Activated CD4-positive, alpha-beta memory T cell treated with anti-CD3 and anti-CD28 coated beads for 36 hours (primary cell): ENCODE results near the gene GFI1B. TPM values are rescaled to one million over a fixed set of nuclear protein-coding genes. Genes with fewer than 3 reads are reported as not detected.

Source experiments
- CTCF ChIA-PET: fragments of 350-600 bp; sonication (Branson Sonifier 250); formaldehyde crosslinking; loops from one replicate; lab custom pipeline; 2021; ENCODE audit warnings: antibody characterized with exemption, inconsistent platforms; lab: Charles Lee
- POLR2A ChIA-PET: fragments of 350-600 bp; sonication (Branson Sonifier 250); formaldehyde crosslinking; loops from one replicate; lab custom pipeline; 2021; ENCODE audit warnings: antibody characterized with exemption; lab: Charles Lee
- DNase-seq: peaks from one replicate; pipeline ENCODE4 v3.0.0-alpha.2; 2020
- H3K27ac Mint-ChIP-seq: one replicate; pipeline ENCODE4 v1.8.0; 2021; ENCODE audit warnings: mixed read lengths
- H3K27me3 Mint-ChIP-seq: one replicate; pipeline ENCODE4 v1.8.0; 2021; ENCODE audit warnings: mixed read lengths
- H3K36me3 Mint-ChIP-seq: one replicate; pipeline ENCODE4 v1.8.0; 2021; ENCODE audit warnings: mixed read lengths
- H3K4me1 Mint-ChIP-seq: one replicate; pipeline ENCODE4 v1.8.0; 2021; ENCODE audit warnings: low read depth, mixed read lengths
- H3K4me3 Mint-ChIP-seq: one replicate; pipeline ENCODE4 v1.8.0; 2021; ENCODE audit warnings: mild to moderate bottlenecking, mixed read lengths
- H3K9me3 Mint-ChIP-seq: one replicate; pipeline ENCODE4 v1.8.0; 2021; ENCODE audit warnings: mixed read lengths
- intact Hi-C: fragments of 100-400 bp; cut with micrococcal nuclease; formaldehyde crosslinking; loops from one replicate; pipeline ENCODE4 v1.15.1; 2023
- total RNA-seq, 2 experiments: library from RNA; stranded (reverse); gene quantifications; one replicate each; pipeline ENCODE4 v1.2.3, GENCODE V29; 2021

Gene GFI1B
- total RNA-seq = not detected

- Mint-ChIP-seq H3K4me3 (no peak within 1 kb of the TSS), H3K9me3 (no peaks in the 10 kb centered on the region), H3K4me1 (peaks cover 4% of the 10 kb centered on the region), H3K27me3 (peaks cover 32% of the 10 kb centered on the region), H3K36me3 (no peaks in the 10 kb centered on the region), H3K27ac (no peak within 1 kb of the TSS)
- DNase-seq = no peak
- CTCF ChIA-PET = interaction anchor here (0.7 to 1.6 kb wide), 6 partner anchors 20 to 168 kb away, joined by 3 read pairs; no protein-coding TSS in a partner anchor
- intact Hi-C loops = no loop called here
- POLR2A ChIA-PET = no interaction called here
Measured at GRCh38 chr9:132978451-132979131, at the start of gene GFI1B. GFI1B (plus strand) TSS chr9:132978694; CDS start chr9:132986679, 7,985 bp downstream.

- Mint-ChIP-seq H3K36me3 (peaks cover 23% of the 10 kb centered on the region), H3K27me3 (no peaks in the 10 kb centered on the region), H3K4me1 (no peaks in the 10 kb centered on the region), H3K4me3 (no peak overlapping the region), H3K27ac (no peak overlapping the region), H3K9me3 (no peaks in the 10 kb centered on the region)
- intact Hi-C loops = no loop called here
- CTCF ChIA-PET = interaction anchor here (0.9 kb wide), 1 partner anchor 91 kb away, joined by 3 read pairs; no protein-coding TSS in a partner anchor
- POLR2A ChIA-PET = interaction anchor here (0.6 kb wide), 1 partner anchor 8 kb away, joined by 3 read pairs; no protein-coding TSS in a partner anchor
- DNase-seq = no peak
Measured at GRCh38 chr9:132931178-132931735, 47.2 kb upstream of the GFI1B start.

- intact Hi-C loops = no loop called here
- no peaks in the 10 kb centered on the region for H3K9me3 Mint-ChIP-seq
- no peaks in the 10 kb centered on the region for H3K4me1 Mint-ChIP-seq
- no peak overlapping the region for H3K4me3 Mint-ChIP-seq
- no peak for DNase-seq
- no peaks in the 10 kb centered on the region for H3K27me3 Mint-ChIP-seq
- peaks cover 11% of the 10 kb centered on the region for H3K36me3 Mint-ChIP-seq
- H3K27ac Mint-ChIP-seq = no peak overlapping the region
- ChIA-PET POLR2A (no interaction called here), CTCF (interaction anchor here (1.5 to 1.6 kb wide), 2 partner anchors 8 to 33 kb away, joined by 4 to 10 read pairs; no protein-coding TSS in a partner anchor)
Measured at GRCh38 chr9:132935026-132935425, 43.5 kb upstream of the GFI1B start.

- CTCF ChIA-PET = no interaction called here
- Mint-ChIP-seq H3K4me3 (no peak overlapping the region), H3K27ac (no peak overlapping the region), H3K9me3 (no peaks in the 10 kb centered on the region), H3K27me3 (no peaks in the 10 kb centered on the region), H3K4me1 (peaks cover 7% of the 10 kb centered on the region), H3K36me3 (peaks cover 5% of the 10 kb centered on the region)
- POLR2A ChIA-PET = no interaction called here
- no peak for DNase-seq
- intact Hi-C loops = no loop called here
Measured at GRCh38 chr9:132937463-132937901, 41.0 kb upstream of the GFI1B start.

GRCh38 chr9:132939169-132939568 is 39.3 kb upstream of the GFI1B start:
- H3K4me1 Mint-ChIP-seq = peaks cover 21% of the 10 kb centered on the region
- intact Hi-C loops = no loop called here
- no peak overlapping the region for H3K27ac Mint-ChIP-seq
- H3K4me3 Mint-ChIP-seq = no peak overlapping the region
- DNase-seq = no peak
- no peaks in the 10 kb centered on the region for H3K9me3 Mint-ChIP-seq
- ChIA-PET POLR2A (no interaction called here), CTCF (no interaction called here)
- H3K27me3 Mint-ChIP-seq = no peaks in the 10 kb centered on the region
- H3K36me3 Mint-ChIP-seq = peaks cover 1% of the 10 kb centered on the region

DNA sequence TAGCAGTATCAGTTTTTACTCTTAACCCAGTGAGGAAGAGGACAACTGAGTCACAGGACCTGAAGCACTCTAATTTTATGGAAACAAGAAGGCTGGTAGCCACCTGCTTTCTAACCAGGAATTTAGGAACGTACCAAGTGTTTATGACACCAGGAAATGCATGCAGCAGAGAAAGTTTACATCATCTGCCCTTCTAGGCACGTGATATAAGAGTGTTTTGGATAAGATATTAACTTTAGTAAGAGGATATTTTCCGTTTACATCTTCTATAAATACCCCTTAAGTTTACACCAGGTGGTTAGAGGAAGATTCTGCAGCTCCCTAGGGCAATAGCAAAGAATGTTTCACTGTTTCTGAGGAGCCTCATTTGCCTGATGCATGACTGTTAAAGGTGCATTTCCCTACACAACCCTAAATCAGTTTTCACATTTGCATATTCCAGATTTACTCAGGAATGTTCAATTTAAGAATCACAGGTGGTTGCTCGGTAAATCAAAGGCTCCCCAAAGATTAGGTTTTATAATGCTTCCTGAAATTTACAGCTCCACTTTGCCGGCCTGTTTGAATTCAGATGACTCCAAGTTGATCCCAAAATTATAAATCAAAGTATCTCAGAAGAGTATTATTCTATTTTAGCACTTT is 35.8 kb upstream of the GFI1B start:
- POLR2A ChIA-PET = no interaction called here
- H3K9me3 Mint-ChIP-seq = no peaks in the 10 kb centered on the region
- DNase-seq = no peak
- H3K27me3 Mint-ChIP-seq = no peaks in the 10 kb centered on the region
- CTCF ChIA-PET = interaction anchor here (0.7 to 1.1 kb wide), 2 partner anchors 8 to 75 kb away, joined by 4 read pairs; no protein-coding TSS in a partner anchor
- intact Hi-C loops = loop anchor here (10.0 kb wide), 2 partner anchors 202 to 538 kb away; partner anchors contain the start of gene TTF1
- no peak overlapping the region for H3K4me3 Mint-ChIP-seq
- H3K36me3 Mint-ChIP-seq = no peaks in the 10 kb centered on the region
- no peak overlapping the region for H3K27ac Mint-ChIP-seq
- peaks cover 26% of the 10 kb centered on the region for H3K4me1 Mint-ChIP-seq

GRCh38 chr9:132943651-132944293 is 34.7 kb upstream of the GFI1B start:
- Mint-ChIP-seq H3K27ac (peak overlapping the region; percentile 42), H3K4me1 (peaks cover 26% of the 10 kb centered on the region), H3K36me3 (no peaks in the 10 kb centered on the region), H3K4me3 (peak overlapping the region; percentile 84), H3K27me3 (no peaks in the 10 kb centered on the region), H3K9me3 (no peaks in the 10 kb centered on the region)
- no peak for DNase-seq
- intact Hi-C loops = loop anchor here (1.0 to 10.0 kb wide), 5 partner anchors 65 to 539 kb away; partner anchors contain the start of genes AK8, GTF3C5, SPACA9 and TTF1
- ChIA-PET POLR2A (interaction anchor here (0.5 to 0.9 kb wide), 2 partner anchors 95 to 1121 kb away, joined by 3 read pairs; no protein-coding TSS in a partner anchor), CTCF (interaction anchor here (1.1 to 2.2 kb wide), 4 partner anchors 9 to 78 kb away, joined by 3 to 6 read pairs (median 4); no protein-coding TSS in a partner anchor)

DNA sequence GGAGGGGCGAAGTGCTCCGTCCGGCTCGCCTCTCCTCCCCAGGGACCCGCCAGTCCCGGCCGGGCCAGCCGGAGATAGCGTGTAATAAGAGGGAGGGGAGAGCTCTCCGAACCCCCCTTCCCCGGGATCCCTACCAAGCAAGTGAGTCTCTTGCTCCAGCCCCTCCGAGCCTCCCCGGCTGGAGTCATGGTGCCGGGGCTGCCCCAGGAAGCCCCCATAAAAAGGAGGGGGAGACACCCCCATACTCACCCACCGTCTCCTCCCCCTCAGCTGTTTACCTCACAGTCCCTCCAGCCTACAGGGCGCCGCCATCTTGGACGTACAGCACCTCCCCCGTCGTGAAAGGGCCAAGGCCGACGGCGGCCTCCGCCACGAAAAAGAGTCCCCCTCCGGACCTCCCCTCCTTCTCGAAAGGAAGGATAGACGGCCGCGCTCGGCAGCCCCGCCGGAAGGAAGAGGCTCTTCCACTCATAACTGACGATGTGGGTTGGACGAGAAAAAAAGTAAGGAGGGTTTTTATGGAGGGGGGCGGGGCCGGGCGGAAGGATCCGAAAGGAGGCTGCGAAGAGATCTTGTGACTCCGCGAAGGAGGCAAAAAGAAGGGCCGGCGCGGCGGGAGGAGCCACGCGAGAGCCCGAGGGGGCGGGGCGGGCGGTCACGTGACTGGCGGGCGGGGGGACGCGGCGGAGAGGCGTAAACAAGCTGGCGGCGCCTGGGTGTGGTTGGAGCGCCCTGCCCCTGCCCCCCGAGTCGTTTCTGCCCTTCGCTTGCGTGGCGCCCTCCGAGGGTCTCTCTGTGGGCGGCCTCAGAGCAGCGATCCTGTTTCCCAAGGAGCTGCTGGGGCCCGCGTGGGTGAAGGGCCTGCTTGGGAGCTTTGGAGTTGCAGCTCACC is 34.0 kb upstream of the GFI1B start, which contains the start of gene TSC1:
TSS of gene TSC1 (minus strand) at position 323 of the 892 bp plus-strand sequence. CDS start 15,744 bp downstream, outside the sequence.
- DNase-seq = peak; percentile 98
- H3K36me3 Mint-ChIP-seq = no peaks in the 10 kb centered on the region

DNA sequence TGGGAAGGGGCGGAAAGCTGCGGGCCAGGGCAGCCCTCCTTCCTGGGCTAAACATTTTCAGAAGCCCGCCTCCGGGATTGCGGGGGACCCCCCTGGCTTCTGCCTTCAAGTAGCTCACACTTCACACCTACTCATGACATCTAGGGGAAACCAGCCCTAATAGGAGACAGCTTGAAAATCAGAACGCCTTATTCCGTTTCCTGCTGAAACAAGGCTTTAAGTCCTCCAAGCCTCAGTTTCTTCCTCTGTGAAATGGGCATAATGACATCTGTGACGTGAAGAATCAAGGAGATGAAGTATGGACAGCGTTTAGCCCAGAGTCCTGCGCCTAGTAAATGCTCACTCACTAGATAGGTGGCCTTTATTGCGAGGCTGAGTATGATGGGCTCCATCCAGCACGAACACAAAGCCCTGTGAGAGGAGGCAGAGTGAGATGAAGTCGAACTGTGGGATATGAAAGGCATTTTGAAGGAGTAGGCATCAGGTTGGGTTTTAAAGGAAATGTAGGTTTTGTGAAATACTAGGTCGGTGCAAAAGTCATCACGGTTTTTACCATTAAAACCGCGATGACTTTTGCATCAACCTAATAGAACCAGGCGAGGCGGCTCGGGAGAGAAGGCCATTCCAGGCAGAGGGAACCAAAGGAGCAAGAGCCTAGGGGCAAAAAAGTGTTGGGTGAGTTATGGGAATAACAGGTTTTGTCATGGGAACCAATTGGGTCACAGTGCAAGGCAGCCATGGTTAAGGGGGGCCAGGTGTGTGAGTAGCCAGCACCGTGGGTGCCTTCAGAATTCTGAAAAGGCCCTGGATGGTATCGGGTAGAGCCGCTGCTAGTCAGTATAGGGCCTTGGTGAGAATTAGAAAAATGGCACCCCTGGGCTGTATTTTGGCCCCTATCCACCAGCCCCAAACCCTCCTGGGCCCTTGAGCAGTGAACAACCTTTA is 33.0 kb upstream of the GFI1B start:
- Mint-ChIP-seq H3K9me3 (no peaks in the 10 kb centered on the region), H3K27ac (peak overlapping the region; percentile 95), H3K4me1 (peaks cover 26% of the 10 kb centered on the region), H3K27me3 (no peaks in the 10 kb centered on the region), H3K36me3 (no peaks in the 10 kb centered on the region), H3K4me3 (peak overlapping the region; percentile 84)
- intact Hi-C loops = loop anchor here (2.0 to 10.0 kb wide), 4 partner anchors 67 to 541 kb away; partner anchors contain the start of genes AK8, GTF3C5, SPACA9 and TTF1
- ChIA-PET CTCF (interaction anchor here (0.8 to 2.2 kb wide), 5 partner anchors 29 to 199 kb away, joined by 3 to 12 read pairs (median 4); no protein-coding TSS in a partner anchor), POLR2A (interaction anchor here (0.8 to 1.1 kb wide), 3 partner anchors 85 to 275 kb away, joined by 3 to 4 read pairs (median 3); partner anchors contain the start of genes DDX31 and GTF3C4)
- DNase-seq = no peak

More for the DNA sequence above, 34.0 kb upstream of the GFI1B start, which contains the start of gene TSC1:
- Mint-ChIP-seq H3K27ac (peak within 1 kb of the TSS; percentile 95), H3K4me3 (peak within 1 kb of the TSS; percentile 84), H3K9me3 (no peaks in the 10 kb centered on the region), H3K4me1 (peaks cover 26% of the 10 kb centered on the region), H3K27me3 (no peaks in the 10 kb centered on the region)
- intact Hi-C loops = loop anchor here (1.0 to 10.0 kb wide), 5 partner anchors 66 to 540 kb away; partner anchors contain the start of genes AK8, GTF3C5, SPACA9 and TTF1
- CTCF ChIA-PET = interaction anchor here (0.8 to 2.2 kb wide), 7 partner anchors 28 to 200 kb away, joined by 3 to 12 read pairs (median 4); no protein-coding TSS in a partner anchor
- POLR2A ChIA-PET = interaction anchor here (0.5 to 1.1 kb wide), 5 partner anchors 86 to 1120 kb away, joined by 3 to 4 read pairs (median 3); partner anchors contain the start of genes DDX31 and GTF3C4
